Stimulated activated CD4-positive, alpha-beta T cell treated with anti-CD3 and anti-CD28 coated beads, Interleukin-2, amount 100 ng/mL, for 24 hours (primary cell): Measurements from ENCODE around the gene TEAD3.

Source experiments
- DNase-seq, 2 donors: peaks; one replicate each; pipeline ENCODE4 v3.0.0-alpha.2; 2020

The TEAD3 gene

DNA sequence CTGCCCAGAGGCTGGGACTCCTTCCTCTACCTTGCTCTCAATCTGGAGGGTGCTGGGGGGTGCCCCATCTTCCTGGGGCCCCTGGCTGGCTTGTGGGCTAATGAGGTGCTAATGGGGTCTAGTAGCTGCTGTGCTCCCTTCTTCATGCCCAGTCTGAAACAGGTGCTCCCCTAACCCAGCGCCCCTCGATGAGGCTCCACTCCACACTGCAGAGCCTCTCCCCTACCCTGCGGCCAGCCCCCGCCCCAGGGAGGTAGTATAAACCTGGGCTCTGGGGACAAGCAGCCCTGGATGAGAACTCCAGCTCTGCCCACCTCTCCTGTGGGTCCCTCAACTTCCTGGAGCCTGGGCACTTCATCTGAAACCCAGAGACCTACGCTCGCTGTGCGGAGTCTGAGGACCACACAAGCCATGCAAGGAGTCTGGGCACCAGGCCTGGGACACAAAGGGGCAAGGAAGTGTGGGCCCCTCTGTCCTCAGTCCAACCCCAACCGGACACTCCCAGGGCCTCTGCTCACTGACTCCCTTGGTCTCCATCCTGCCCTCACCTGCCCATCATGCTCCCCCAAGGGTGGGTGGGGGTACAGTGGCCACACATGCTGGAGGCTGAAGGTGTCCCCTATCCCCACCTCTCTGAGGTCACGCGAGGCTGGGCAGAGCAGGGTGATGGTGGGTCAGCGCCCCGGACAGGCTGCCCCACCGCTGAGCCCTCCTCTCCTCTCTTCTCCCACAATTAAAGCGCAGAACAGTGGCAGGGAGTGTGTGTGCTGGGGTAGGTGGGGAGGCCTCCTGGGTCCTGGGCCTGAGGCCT, 22.5 kb downstream of the TEAD3 start:
- DNase-seq: peak in 1 of 2 donors; percentile 55

GRCh38 chr6:35473850-35474130, 23.1 kb downstream of the TEAD3 start:
- DNase-seq: peak in 1 of 2 donors; percentile 49

GRCh38 chr6:35473075-35473849, 23.6 kb downstream of the TEAD3 start:
- peak in 1 of 2 donors; percentile 42 for DNase-seq

GRCh38 chr6:35471836-35472345, 25.0 kb downstream of the TEAD3 start:
- DNase-seq: no peak

- DNase-seq: peak in 1 of 2 donors; percentile 16
Measured at GRCh38 chr6:35470663-35471120, 26.2 kb downstream of the TEAD3 start.

DNA sequence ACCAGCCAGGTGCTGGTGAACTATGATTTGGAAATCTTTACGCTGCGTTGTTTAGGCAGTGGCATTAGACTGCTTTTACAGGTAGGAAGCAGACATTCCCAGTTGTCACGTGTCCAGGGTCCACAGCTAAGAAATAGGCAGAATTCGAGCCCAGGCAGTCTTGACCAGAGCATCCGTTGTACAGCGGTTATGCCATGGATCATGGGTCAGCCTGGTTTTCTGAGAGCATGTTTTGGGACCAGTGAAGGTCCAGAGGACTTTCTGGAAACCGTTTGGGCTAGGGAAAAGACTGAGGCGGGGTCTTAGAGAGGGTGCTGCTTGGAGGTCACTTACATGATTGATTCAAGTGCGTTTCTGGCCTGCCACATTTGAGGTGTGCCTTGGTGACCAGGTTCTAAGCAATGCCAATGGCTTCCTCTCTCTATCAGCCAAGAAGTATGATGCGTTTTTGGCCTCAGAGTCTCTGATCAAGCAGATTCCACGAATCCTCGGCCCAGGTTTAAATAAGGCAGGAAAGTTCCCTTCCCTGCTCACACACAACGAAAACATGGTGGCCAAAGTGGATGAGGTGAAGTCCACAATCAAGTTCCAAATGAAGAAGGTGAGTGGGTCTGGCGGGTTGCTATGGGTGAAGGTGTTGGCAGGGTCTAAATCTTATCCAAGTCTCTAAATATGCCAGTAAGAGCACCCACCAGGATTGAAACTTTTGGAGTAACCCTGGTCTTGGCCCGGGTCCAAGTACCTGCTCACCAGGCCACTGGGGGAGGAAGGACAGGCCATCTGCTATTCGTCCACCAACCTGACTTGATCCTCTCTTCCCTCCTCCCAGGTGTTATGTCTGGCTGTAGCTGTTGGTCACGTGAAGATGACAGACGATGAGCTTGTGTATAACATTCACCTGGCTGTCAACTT, 26.9 kb downstream of the TEAD3 start:
- peak in 1 of 2 donors; percentile 50 for DNase-seq

- DNase-seq: peak in 1 of 2 donors; percentile 53
Measured at GRCh38 chr6:35468980-35469750, 27.7 kb downstream of the TEAD3 start.

GRCh38 chr6:35468181-35468979, 28.5 kb downstream of the TEAD3 start, which contains the start of gene RPL10A:
Gene RPL10A (plus strand): TSS chr6:35468401. CDS start chr6:35468435, 34 bp downstream.
- DNase-seq: peak; percentile 96

- no peak for DNase-seq
Measured at GRCh38 chr6:35465646-35466045, 31.2 kb downstream of the TEAD3 start.

DNA sequence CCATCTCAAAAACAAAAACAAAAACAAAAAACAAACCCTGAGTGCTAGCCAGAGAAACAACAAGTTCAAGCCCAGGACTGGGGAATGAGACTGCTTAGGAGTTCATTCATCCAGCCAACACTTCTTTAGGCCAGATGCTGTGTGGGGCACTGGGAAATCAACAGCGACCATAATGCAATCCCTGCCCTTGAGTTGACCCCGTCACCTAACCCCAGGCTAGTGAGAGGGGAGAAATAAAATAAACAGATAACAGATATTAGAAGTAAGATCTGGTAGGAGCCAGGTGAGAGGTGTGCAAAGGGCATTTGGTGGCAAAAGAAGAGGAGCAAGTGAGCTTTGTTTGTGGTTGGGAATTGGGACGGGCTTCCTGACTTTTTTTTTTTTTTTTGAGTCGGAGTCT, 33.6 kb downstream of the TEAD3 start:
- no peak for DNase-seq

GRCh38 chr6:35461270-35461669, 35.6 kb downstream of the TEAD3 start:
- no peak for DNase-seq

GRCh38 chr6:35457907-35458306, 39.0 kb downstream of the TEAD3 start:
- no peak for DNase-seq

GRCh38 chr6:35454391-35455110, 42.3 kb downstream of the TEAD3 start:
- no peak for DNase-seq

GRCh38 chr6:35453236-35453635, 43.6 kb downstream of the TEAD3 start:
- no peak for DNase-seq

GRCh38 chr6:35452183-35453090, 44.4 kb downstream of the TEAD3 start, which contains the start of gene FANCE:
Gene FANCE (plus strand): TSS chr6:35452338. CDS start chr6:35452546, 208 bp downstream.
- DNase-seq: peak; percentile 93 to 99

- DNase-seq: no peak
Measured at GRCh38 chr6:35451354-35452182, 45.3 kb downstream of the TEAD3 start.

DNA sequence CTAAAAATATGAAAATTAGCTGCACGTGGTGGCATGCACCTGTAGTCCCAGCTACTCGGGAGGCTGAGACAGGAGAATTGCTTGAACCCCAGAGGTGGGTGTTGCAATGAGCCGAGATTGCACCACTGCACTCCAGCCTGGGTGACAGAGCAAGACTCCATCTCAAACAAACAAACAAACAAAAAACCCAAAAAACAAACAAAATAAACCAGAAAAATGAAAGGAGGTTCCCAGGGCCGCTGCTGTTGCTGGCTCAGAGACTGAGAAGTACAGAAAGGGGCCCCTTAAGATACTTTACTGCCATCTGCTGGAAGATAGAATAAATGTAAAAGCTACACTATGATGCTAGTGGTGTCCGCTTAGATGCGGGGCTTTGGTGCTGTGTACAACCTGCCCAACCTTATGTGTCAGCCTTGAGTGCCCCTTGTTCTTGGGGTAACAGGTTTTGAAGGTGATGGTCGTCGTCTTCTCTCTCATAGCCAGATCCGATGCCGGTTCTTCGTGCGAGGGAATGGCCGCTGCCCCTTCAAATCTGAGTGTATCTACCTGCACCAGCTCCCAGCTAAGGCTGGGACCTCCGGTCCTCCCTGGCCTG, 47.5 kb downstream of the TEAD3 start:
- DNase-seq: peak; percentile 26 to 39

- no peak for DNase-seq
Measured at GRCh38 chr6:35448191-35448590, 48.7 kb downstream of the TEAD3 start.
